Aorta (tissue), 5 donors: ENCODE data around the gene ARHGAP24. TPM values are rescaled to one million over a fixed set of nuclear protein-coding genes. Genes with fewer than 3 reads are reported as not detected.
A peak's percentile ranks its signal among the peaks of the same experiment; 100 is the strongest.
"Not testable (repeated sequence)": the region's sequence is repeated elsewhere in the genome, so short reads cannot be mapped to it uniquely, and the experiment has no call there.

ENCODE experiments used
- ATAC-seq: fragments of 200-7000 bp; cut with Tn5 transposase; one replicate; pipeline ENCODE4 v1.9.1; 2022; ENCODE audit warnings: moderate library complexity; ENCODE audit not compliant: low FRiP score
- DNase-seq, 2 donors: peaks; one replicate each; pipeline ENCODE4 v3.0.0-alpha.2; 2020
- H3K27ac ChIP-seq, 2 donors: one replicate each; pipeline ENCODE4 v1.5.1; 2013; ENCODE audit warnings: low read length in 2 of 2, mild to moderate bottlenecking in 2 of 2, moderate library complexity in 2 of 2, control low read depth in 1 of 2, inconsistent platforms in 1 of 2, low read depth in 1 of 2
- H3K27me3 ChIP-seq, 2 donors: one replicate each; pipeline ENCODE4 v1.6.1; 2013; ENCODE audit warnings: control low read depth in 1 of 2, low read length in 1 of 2, mild to moderate bottlenecking in 1 of 2, moderate library complexity in 1 of 2; ENCODE audit not compliant: insufficient read depth in 2 of 2, control insufficient read depth in 1 of 2
- H3K36me3 ChIP-seq, 2 donors: one replicate each; pipeline ENCODE4 v1.6.1; 2013; ENCODE audit warnings: control low read depth in 1 of 2, low read length in 1 of 2, mild to moderate bottlenecking in 1 of 2; ENCODE audit not compliant: insufficient read depth in 2 of 2, control insufficient read depth in 1 of 2
- H3K4me1 ChIP-seq, 2 donors: one replicate each; pipeline ENCODE4 v1.6.1; 2013; ENCODE audit warnings: low read length in 2 of 2, control low read depth in 1 of 2, mild to moderate bottlenecking in 1 of 2, moderate library complexity in 1 of 2; ENCODE audit not compliant: insufficient read depth in 2 of 2, control insufficient read depth in 1 of 2
- H3K4me3 ChIP-seq, 2 donors: one replicate each; pipeline ENCODE4 v1.5.1; 2013; ENCODE audit warnings: low read length in 2 of 2, control low read depth in 1 of 2, mild to moderate bottlenecking in 1 of 2
- H3K9me3 ChIP-seq: one replicate; pipeline ENCODE4 v1.6.1; 2013; ENCODE audit warnings: mild to moderate bottlenecking, low read length; ENCODE audit not compliant: control insufficient read depth
- WGBS, 2 donors: extraction: QIAGEN DNeasy Blood & Tissue Kit; methylation state at CpG; one replicate each; pipeline ENCODE4 v1.1.7; 2013; 5-methylcytosine and 5-hydroxymethylcytosine counted together
- intact Hi-C, 2 donors: fragments of 100-400 bp; cut with DNase I; formaldehyde crosslinking; loops; one replicate each; pipeline versions ENCODE4 v1.14.2 to v1.15.0; 2022
- polyA plus RNA-seq, 2 donors: library from polyadenylated mRNA; stranded (reverse); fragments of 200-250 nt; gene quantifications; one replicate each; pipeline ENCODE4 v1.2.3, GENCODE V29; 2013
- total RNA-seq, 2 donors: library from RNA; stranded (reverse); fragmentation: NEBNext Ultra II Directional; extraction: Animal tissue kit (Norgen Biotek cat#: 25700); gene quantifications; one replicate each; pipeline ENCODE4 v1.2.1, GENCODE V29; 2021
- donor health status: healthy with polysubstance abuse.
- donor health status: Bipolar disorder and iron deficiency.
- donor health status: DM: no; HTN: no; CAD: no.
- donor health status: DM: no; HTN: no; CAD: no.
- donor health status: DM: yes; HTN: yes; CAD: no.

The ARHGAP24 gene
- total and polyA plus RNA-seq, 4 donors = 13.4 to 35.2 (median 34.0) TPM

DNA sequence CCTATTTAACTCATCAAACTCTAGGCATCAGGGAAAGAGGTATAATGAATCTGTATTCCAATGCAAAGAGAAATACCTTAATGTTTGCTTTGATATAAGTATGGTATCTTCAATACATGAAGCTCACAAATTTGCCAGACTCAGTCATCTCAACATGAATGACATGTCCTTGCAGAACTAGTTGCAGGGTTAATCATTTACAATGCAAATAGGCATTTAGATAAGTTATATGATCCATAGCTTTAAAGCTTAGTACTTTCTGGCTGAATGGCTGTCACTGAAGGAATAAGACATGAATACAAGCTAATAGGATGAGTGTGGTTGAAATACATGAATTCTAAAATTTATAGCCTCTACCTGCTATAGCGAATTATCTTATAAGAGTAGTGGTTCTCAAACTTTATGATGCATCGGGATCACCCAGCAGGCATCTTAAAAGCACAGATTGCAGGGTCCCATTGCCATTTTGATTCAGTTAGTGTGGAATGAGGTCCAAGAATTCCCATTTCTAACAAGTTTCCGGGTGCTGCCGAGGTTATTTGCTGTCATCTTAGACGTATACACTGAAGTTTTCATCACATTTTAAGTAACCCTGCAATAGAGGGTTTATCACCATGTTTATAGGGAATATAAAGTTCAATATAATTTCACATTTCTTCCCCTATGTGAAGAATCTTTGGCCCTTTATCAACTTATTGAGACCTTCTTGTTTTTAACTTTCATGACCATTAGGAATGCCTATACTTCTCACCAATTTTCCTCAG lies 439.2 kb downstream of the ARHGAP24 start:
- Histone ChIP-seq H3K27me3 (no peaks in the 10 kb centered on the region), H3K27ac (no peak overlapping the region), H3K9me3 (no peaks in the 10 kb centered on the region), H3K36me3 (no peaks in the 10 kb centered on the region), H3K4me1 (no peaks in the 10 kb centered on the region), H3K4me3 (no peak overlapping the region)
- intact Hi-C loops = no loop called here
- ATAC-seq = no peak
- 90 to 93% methylated on average over 5 of the region's 5 CpGs for WGBS, 2 donors
- DNase-seq = no peak

GRCh38 chr4:85915570-85915969 lies 440.6 kb downstream of the ARHGAP24 start:
- intact Hi-C loops, H3K4me3 ChIP-seq, H3K4me1 ChIP-seq, ATAC-seq, H3K36me3 ChIP-seq, H3K27me3 ChIP-seq, H3K9me3 ChIP-seq, DNase-seq, H3K27ac ChIP-seq: not testable (repeated sequence)
- 40 to 59% methylated on average over 6 of the region's 6 CpGs for WGBS, 2 donors

DNA sequence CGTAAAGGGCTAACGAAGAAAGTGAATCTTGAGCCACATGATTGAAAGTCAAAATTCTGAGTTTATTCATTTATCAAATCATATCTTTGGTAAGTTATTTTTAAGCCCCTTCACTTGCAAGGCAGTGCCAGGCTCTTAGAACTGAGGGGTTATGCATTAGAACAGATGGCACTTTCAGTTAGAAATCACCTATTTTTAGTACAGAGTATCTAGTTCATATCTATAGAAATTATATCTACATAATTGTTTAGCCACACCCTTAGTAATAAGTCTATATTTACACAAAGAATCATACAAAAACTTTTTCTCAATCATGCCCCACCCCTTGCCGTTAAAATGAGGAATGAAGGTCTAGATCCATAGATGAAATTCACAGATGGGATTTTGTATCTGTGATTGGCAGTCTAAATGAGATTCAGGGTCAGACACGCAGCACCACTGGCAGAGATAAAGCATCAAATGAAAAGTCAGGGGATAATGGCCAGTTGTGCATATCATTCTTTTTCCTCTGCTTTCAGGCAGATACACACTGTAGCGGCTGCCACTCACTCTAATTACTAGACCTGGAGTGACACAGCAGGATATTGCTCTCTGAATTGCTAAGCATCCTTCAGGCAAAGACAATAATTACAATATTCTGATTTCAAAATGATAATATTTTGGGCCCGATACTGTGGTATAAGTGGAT lies 444.4 kb downstream of the ARHGAP24 start:
- WGBS, 2 donors = 92 to 95% methylated on average over 6 of the region's 6 CpGs
- no peak for ATAC-seq

GRCh38 chr4:85925071-85925470 lies 450.1 kb downstream of the ARHGAP24 start:
- H3K27ac ChIP-seq = no peak overlapping the region
- intact Hi-C loops = no loop called here
- no peaks in the 10 kb centered on the region for H3K9me3 ChIP-seq
- DNase-seq (no peak), ATAC-seq (no peak)
- H3K4me3 ChIP-seq = no peak overlapping the region
- no peaks in the 10 kb centered on the region for H3K36me3 ChIP-seq
- no peaks in the 10 kb centered on the region for H3K27me3 ChIP-seq
- WGBS, 2 donors = 93 to 96% methylated on average over 6 of the region's 6 CpGs
- peaks cover 0 to 3% of the 10 kb centered on the region in 2 donors for H3K4me1 ChIP-seq

More for the DNA sequence above, 444.4 kb downstream of the ARHGAP24 start:
- Histone ChIP-seq H3K9me3 (no peaks in the 10 kb centered on the region), H3K27ac (no peak overlapping the region), H3K4me3 (no peak overlapping the region), H3K27me3 (no peaks in the 10 kb centered on the region), H3K36me3 (no peaks in the 10 kb centered on the region), H3K4me1 (no peaks in the 10 kb centered on the region)
- DNase-seq = no peak
- intact Hi-C loops = no loop called here

GRCh38 chr4:85928775-85929591 lies 454.0 kb downstream of the ARHGAP24 start:
- no peak overlapping the region for H3K4me3 ChIP-seq
- intact Hi-C loops = no loop called here
- no peak for DNase-seq
- H3K27me3 ChIP-seq = no peaks in the 10 kb centered on the region
- no peaks in the 10 kb centered on the region for H3K36me3 ChIP-seq
- 80 to 84% methylated on average over 5 of the region's 5 CpGs for WGBS, 2 donors
- ATAC-seq = no peak
- no peaks in the 10 kb centered on the region for H3K9me3 ChIP-seq
- no peak overlapping the region for H3K27ac ChIP-seq
- H3K4me1 ChIP-seq = peaks cover 0 to 3% of the 10 kb centered on the region in 2 donors

DNA sequence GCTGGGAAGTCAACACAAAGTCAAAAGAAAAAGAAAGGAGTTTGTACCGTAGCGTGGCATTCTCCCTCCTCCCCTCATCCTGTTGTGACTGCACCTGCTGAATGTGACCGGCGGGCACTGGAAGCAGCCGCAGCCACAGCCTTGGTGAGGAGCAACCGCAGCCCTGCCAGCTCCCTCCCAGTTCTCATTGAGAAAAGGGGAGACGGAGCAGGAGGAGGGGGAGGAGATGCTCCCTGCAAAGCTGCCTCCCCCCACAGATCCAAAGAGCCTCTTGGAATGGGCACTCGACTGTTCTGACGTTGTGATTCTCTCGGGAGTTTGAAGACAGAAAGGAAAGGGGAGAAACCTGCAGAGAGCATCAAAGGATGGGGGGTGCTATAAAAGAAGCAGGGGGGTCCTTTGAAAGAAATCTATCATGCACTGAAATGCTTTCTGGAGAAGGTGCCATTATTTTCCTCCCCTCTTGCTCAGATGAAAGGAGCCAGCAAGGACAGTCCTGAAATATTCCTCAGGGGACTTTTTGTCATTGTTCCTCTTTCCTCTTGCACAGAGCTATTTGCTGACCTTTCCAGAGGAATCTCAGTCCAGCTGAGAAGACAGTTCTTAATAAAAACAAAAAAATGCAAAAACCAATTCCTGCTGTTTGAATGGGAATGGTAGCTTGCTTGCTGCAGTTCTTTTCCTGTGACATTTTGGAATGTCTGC lies 455.2 kb downstream of the ARHGAP24 start:
- no peaks in the 10 kb centered on the region for H3K36me3 ChIP-seq
- intact Hi-C loops = no loop called here
- H3K4me1 ChIP-seq = peaks cover 0 to 3% of the 10 kb centered on the region in 2 donors
- H3K27ac ChIP-seq = no peak overlapping the region
- H3K27me3 ChIP-seq = no peaks in the 10 kb centered on the region
- WGBS, 2 donors = 27 to 42% methylated on average over 10 of the region's 10 CpGs
- ATAC-seq (peak; percentile 46), DNase-seq (no peak)
- H3K4me3 ChIP-seq = no peak overlapping the region
- H3K9me3 ChIP-seq = no peaks in the 10 kb centered on the region

- Histone ChIP-seq H3K4me3 (no peak overlapping the region), H3K9me3 (no peaks in the 10 kb centered on the region), H3K36me3 (no peaks in the 10 kb centered on the region), H3K27me3 (no peaks in the 10 kb centered on the region), H3K4me1 (peaks cover 0 to 3% of the 10 kb centered on the region in 2 donors), H3K27ac (peak overlapping the region in 1 of 2 donors; percentile 65)
- ATAC-seq (no peak), DNase-seq (no peak)
- WGBS, 2 donors = 23 to 26% methylated on average over 18 of the region's 18 CpGs
- intact Hi-C loops = no loop called here
Observed at GRCh38 chr4:85932500-85933290, 457.7 kb downstream of the ARHGAP24 start.

- H3K27ac ChIP-seq = no peak overlapping the region
- no peak for DNase-seq
- ATAC-seq = no peak
- no peaks in the 10 kb centered on the region for H3K9me3 ChIP-seq
- no peak overlapping the region for H3K4me3 ChIP-seq
- whole genome bisulfite sequencing, 2 donors = 81 to 89% methylated on average over 3 of the region's 3 CpGs
- peaks cover 0 to 3% of the 10 kb centered on the region in 2 donors for H3K4me1 ChIP-seq
- no peaks in the 10 kb centered on the region for H3K27me3 ChIP-seq
- no peaks in the 10 kb centered on the region for H3K36me3 ChIP-seq
- intact Hi-C loops = no loop called here
Observed at GRCh38 chr4:85933291-85933640, 458.3 kb downstream of the ARHGAP24 start.
